Brain pericyte (primary cell): Measurements from ENCODE around the gene PTPRT.

Experiments used
- DNase-seq: peaks from one replicate; pipeline ENCODE4 v3.0.0-alpha.2; 2012; ENCODE audit warnings: low read depth, low spot score

The PTPRT gene

DNA sequence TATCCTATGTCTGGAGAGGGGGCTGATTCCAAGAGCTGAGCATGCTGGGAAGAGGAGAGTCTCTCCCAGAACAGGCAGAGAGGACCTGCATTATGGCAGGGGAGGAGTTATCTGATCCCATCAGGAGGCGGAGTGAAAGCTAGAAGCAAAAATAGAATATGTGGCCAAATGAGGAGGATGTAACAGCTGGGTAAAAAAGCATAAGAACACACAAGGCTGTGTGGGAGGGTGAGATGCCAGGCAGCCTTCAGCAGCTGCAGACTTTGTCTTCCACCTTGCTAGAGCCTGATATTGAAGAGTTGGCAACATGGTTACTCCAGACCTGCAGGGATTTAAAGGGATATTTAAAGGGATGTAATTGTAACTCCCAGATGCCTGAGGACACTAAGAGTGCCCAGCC, 167.1 kb downstream of the PTPRT start:
- DNase-seq: no peak

GRCh38 chr20:43022081-43022480, 167.6 kb downstream of the PTPRT start:
- DNase-seq: no peak

GRCh38 chr20:43017241-43018030, 172.3 kb downstream of the PTPRT start:
- no peak for DNase-seq

DNA sequence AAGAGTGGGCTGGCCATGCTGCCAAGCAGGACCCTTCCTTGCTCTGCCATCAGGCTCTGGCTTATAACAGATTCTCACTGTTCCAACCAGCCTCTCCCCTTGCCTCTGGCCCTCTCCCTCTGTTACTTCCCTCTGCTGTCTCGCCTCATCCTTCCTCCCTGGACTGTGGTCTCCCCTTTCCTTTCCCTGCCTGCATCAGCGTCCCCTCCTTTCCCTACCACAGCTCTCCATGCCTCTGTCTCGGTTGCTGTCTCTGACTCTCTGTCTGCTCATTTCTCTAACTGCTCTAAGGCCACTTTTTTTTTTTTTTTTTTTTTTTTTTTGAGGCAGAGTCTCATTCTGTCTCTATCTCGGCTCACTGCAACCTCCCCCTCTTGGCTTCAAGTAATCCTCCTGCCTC, 173.4 kb downstream of the PTPRT start:
- DNase-seq: no peak

DNA sequence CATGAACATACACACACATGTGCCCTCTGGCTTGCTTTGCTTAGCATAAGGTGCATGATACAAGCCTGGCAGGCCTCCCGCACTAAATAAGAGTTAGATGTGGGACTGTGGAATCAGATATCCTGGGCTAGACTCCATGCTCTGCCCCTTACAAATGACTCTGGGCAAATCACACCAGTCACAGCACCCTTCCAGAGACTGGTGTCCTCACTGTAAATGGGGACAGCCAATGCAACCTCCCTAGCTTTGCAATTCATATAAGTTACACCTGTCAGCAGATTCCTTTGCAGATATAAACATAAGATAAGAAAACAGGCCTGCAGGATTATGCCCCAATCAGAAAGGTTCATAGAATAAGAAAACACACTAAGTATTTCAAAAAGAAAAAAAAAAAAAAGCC, 174.1 kb downstream of the PTPRT start:
- no peak for DNase-seq

- no peak for DNase-seq
Observed at GRCh38 chr20:43014206-43014605, 175.5 kb downstream of the PTPRT start.

DNA sequence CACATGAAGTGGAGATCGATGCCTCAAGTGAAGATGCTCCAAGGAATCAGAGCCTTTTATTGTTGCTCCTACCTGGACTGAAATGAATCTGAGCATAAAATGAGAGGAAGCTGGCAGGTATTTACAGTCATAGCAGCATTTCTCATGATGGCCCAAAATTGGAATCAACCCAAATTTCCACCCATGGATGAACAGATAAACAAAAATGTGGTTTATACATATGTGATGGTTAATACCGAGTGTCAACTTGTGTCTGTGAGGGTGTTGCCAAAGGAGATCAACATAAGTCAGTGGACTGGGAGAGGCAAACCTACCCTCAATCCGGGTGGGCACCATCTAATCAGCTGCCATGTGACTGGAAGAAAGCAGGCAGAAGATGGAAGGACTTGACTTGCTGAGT, 178.2 kb downstream of the PTPRT start:
- no peak for DNase-seq

DNA sequence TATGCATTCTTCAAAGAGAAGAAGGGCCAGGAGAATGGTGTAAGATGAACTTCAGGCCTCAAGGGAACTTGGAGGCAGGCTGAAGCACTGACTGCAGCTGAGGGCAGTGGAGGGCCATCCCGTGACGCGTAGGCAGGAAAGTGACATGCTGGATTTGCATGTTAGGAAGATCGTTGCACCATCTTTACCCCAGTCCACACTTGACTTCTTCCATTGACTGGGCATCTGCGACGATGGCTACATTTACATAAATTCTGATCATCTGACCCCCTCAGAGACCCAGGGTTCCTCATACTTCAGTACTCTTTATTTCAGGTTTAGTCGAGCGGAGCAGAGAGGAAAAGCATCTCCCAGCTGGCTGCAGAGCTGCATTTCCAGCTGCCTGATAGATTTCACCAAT, 180.2 kb downstream of the PTPRT start:
- no peak for DNase-seq

GRCh38 chr20:43007525-43007924, 182.2 kb downstream of the PTPRT start:
- no peak for DNase-seq

DNA sequence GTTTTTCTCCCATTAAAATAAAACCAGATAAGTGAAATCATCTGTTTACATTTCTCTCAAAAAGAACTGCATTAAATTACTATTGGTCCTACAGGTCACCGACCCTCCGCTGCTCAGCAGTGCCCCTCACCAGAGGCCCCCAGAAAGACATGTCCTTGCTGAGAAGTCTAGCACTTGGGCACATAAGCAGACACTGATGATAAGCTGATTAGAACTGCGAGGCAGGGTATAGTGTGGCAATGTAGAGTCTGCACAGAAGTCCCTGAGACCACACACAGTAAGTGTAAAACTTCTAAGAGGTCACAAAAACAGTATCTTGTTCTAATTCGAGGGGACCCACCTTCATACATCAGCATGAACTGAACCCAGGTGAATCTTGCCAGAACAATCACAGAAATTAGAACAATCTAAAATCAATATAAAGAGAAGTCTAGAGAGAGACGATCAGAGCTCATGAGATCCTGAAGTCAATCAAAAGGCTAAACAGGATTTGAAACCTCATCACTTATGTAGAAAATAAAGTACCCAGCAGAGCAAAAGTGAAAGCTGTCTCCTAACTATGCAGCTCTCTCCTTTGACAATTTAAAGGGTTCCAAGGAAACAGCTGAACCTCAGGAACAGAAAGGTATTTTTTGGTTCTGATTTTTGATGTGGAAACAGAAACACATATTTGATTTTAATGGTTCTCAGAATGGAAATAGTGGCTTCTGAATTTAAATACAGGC, 182.9 kb downstream of the PTPRT start:
- no peak for DNase-seq

- no peak for DNase-seq
Observed at GRCh38 chr20:43003318-43003944, 186.3 kb downstream of the PTPRT start.

DNA sequence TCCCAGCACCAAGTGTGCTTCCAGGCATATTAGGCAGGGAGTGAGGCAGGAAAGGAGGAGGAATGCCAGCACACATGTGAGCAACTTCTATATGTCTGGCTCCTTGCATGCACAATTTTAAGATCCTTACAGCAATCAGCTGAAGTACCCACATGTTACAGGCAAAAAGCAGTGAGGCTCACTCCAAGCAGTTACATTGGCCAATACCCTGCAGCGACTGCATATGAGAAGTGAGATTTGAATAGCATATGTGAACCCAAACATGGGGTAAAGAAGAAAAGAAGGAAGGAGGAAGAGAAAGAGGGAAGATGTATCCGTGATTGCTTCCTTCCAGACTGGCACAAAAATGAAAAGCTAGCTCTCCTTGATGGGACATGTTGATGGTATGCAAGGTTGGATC, 193.6 kb downstream of the PTPRT start:
- DNase-seq: no peak

DNA sequence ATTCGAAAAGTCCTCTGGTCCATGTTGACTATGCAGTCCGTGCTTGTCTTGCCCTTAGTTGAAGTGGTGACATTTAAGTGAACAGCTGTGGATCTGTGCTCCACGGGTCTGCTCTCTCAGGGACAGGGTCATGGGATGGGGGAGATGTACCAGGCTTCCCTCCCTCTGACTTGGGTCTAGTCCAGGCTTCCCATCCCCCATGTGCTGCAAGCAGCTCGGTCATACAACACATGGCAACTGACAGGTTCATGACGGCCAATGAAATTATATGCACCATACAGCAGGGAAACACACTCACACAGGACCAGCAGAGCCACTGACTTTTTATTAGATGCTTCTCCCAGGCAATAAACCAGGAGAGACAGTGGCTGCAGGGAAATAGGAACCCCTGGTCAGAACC, 201.4 kb downstream of the PTPRT start:
- DNase-seq: no peak

DNA sequence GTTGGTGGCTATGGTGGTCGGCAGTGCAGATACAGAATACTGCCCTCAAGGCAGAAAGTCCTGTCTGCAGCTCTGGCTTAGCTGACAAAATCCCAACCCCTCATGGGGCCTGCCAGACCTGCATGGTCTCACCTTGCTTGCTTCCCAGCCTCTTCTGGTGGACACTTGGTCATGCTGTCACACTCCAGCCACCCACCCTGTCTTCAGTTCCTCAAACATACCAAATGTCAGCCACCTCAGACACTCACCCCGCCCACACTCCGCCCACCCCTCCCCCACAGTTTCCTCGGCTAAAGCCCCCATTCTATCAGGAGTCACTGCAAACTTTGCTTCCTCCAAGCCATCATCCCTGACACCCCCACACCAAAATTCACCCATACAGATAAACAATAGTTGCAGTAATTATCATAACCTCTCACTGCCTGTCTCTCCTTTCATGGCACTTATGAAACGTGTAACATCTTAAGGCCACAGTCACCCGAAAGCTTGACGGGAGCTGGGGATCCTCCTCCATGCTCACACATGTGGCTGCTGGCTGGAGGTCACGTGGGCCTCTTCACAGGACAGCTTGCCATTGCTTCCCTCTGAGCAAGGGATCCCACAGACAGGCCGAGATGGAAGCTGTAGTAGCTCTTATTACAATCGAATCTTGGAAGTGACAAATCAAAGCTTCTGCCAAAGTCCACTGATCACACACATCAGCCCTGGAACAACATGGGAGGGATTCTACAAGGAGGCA, 202.2 kb downstream of the PTPRT start:
- DNase-seq: no peak

DNA sequence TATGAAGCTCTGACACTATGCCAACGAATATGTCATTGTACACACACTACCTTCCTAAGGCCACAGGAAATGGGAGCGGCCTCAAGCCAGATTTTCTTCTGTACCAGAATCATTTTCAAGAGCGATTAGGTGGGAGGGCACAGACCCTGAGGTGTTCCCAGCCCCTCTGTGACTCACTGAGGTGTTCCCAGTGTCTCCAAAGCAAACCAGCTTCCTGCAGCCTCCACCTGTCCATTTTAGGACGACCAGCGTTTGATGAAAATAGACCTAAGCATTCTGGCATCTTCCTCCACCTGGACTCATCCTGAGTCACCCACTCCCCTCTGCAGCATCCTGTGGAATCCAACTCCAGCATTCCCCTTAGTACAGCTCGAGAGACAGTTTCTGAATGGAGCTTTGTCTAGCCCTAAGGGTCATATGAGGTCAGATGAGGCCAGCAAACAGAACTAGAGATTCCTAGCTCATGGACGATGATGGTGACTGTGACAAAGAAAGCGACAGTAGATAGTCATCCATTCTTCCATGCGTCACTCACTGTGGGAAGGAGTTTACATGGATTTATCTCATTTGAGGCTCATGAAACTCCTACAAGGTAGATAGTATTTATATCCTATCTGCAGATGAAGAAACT, 203.4 kb downstream of the PTPRT start:
- no peak for DNase-seq

- DNase-seq: no peak
Observed at GRCh38 chr20:42985628-42986027, 204.1 kb downstream of the PTPRT start.

- DNase-seq: no peak
Observed at GRCh38 chr20:42982218-42982617, 207.5 kb downstream of the PTPRT start.

DNA sequence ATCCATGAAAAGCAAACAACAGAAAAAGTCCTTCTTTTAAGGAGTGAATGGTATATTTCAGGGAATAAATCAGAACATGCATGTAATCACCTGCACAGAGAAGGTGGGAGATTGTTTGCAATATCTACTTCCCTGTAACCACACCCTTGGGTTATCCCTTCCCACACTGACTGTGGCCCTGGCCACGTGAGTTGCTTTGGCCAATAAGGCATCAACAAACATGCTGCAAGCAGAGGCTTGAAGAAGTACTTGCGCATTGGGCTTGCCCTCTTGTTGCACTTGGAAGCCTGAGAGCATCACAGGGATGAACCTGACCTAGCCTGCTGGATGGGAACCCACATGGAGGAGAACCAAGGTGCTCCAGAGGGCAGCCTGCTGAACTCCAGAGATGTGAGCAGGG, 208.5 kb downstream of the PTPRT start:
- DNase-seq: no peak

DNA sequence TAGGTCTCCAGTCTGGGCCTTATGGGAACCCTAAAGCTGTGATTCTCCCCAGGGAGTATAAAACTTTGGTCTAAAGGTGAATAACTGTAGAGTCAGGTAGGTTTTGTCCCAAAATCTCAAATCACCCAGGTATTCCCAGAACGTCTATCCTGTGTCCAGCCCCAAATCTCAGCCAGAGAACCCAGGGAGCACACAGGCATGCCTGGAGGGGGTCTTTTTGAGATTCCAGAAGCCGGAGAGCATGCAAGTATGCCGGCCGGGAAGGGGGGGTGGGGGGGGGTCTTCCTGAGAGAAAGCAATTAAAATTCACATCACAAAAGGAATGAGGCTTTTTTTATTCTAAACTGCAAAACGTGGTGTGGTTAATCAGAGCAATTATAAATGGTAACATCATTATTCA, 210.0 kb downstream of the PTPRT start:
- DNase-seq: no peak

GRCh38 chr20:42978184-42978974, 211.3 kb downstream of the PTPRT start:
- no peak for DNase-seq

DNA sequence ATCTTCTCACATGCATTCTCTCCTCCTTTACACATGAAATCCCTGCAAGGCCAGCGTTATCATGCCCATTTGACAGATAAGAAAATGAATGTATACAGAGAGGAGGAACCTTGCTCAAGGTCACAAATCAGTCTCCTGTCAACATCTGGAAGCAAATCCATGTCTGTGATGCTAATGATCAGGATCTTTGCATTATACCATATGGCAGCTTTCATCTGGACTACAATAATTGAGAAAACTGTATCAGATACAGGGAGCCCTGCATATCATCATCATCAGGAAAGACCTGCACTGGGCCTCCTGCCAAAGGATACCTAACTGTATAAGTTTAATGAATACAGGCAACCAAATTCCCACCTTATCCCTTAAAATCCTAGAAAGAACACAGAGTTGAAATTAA, 213.7 kb downstream of the PTPRT start:
- DNase-seq: no peak
